NCI-H2196 (cell line): ENCODE data around the gene SIM2.

Experiments used
- DNase-seq: peaks from one replicate; lab custom pipeline; 2025; ENCODE audit not compliant: unreplicated experiment; lab: John Stamatoyannopoulos, UW

SIM2 gene

GRCh38 chr21:36791695-36792470, 93.0 kb downstream of the SIM2 start:
- no peak for DNase-seq

GRCh38 chr21:36792505-36792967, 93.6 kb downstream of the SIM2 start:
- peak; percentile 59 for DNase-seq

- DNase-seq: no peak
Measured at GRCh38 chr21:36796070-36796469, 97.2 kb downstream of the SIM2 start.

- DNase-seq: no peak
Measured at GRCh38 chr21:36798491-36798890, 99.6 kb downstream of the SIM2 start.
